ENCODE data around the gene L3MBTL1.

Gene L3MBTL1

GRCh38 chr20:43506238-43506637 lies 1.3 kb upstream of the L3MBTL1 start:
- DNase-seq (ENCODE audit: low read depth in 2 of 2), result no peak

- no peak for DNase-seq (ENCODE audit: low read depth in 2 of 2)
Observed at GRCh38 chr20:43508106-43508505, 609 bp downstream of the L3MBTL1 start.

- no peak for DNase-seq (ENCODE audit: low read depth in 2 of 2)
Observed at GRCh38 chr20:43508604-43509040, 1.1 kb downstream of the L3MBTL1 start.

- no peak for DNase-seq (ENCODE audit: low read depth in 2 of 2)
Observed at GRCh38 chr20:43511879-43512278, 4.4 kb downstream of the L3MBTL1 start.

GRCh38 chr20:43513372-43513930 lies 6.0 kb downstream of the L3MBTL1 start:
- no peak for DNase-seq (ENCODE audit: low read depth in 2 of 2)

GRCh38 chr20:43513931-43514647 lies 6.6 kb downstream of the L3MBTL1 start:
- DNase-seq (ENCODE audit: low read depth in 2 of 2), result peak; percentile 70 to 87

- no peak for DNase-seq (ENCODE audit: low read depth in 2 of 2)
Observed at GRCh38 chr20:43514648-43514999, 7.1 kb downstream of the L3MBTL1 start.

GRCh38 chr20:43515628-43516027 lies 8.1 kb downstream of the L3MBTL1 start:
- no peak for DNase-seq (ENCODE audit: low read depth in 2 of 2)

GRCh38 chr20:43516251-43516824 lies 8.8 kb downstream of the L3MBTL1 start:
- no peak for DNase-seq (ENCODE audit: low read depth in 2 of 2)

GRCh38 chr20:43520074-43520630 lies 12.7 kb downstream of the L3MBTL1 start:
- no peak for DNase-seq (ENCODE audit: low read depth in 2 of 2)

- no peak for DNase-seq (ENCODE audit: low read depth in 2 of 2)
Observed at GRCh38 chr20:43525021-43525420, 17.5 kb downstream of the L3MBTL1 start.

- DNase-seq (ENCODE audit: low read depth in 2 of 2), result no peak
Observed at GRCh38 chr20:43528258-43528875, 20.9 kb downstream of the L3MBTL1 start.

GRCh38 chr20:43529051-43529450 lies 21.6 kb downstream of the L3MBTL1 start:
- no peak for DNase-seq (ENCODE audit: low read depth in 2 of 2)

GRCh38 chr20:43529457-43530153 lies 22.1 kb downstream of the L3MBTL1 start:
- DNase-seq (ENCODE audit: low read depth in 2 of 2), result no peak

- no peak for DNase-seq (ENCODE audit: low read depth in 2 of 2)
Observed at GRCh38 chr20:43530321-43531090, 23.0 kb downstream of the L3MBTL1 start.

GRCh38 chr20:43531091-43531443 lies 23.6 kb downstream of the L3MBTL1 start:
- DNase-seq (ENCODE audit: low read depth in 2 of 2), result no peak

- DNase-seq (ENCODE audit: low read depth in 2 of 2), result no peak
Observed at GRCh38 chr20:43532416-43533055, 25.0 kb downstream of the L3MBTL1 start.

- no peak for DNase-seq (ENCODE audit: low read depth in 2 of 2)
Observed at GRCh38 chr20:43533060-43533459, 25.6 kb downstream of the L3MBTL1 start.

GRCh38 chr20:43534016-43534415 lies 26.5 kb downstream of the L3MBTL1 start:
- no peak for DNase-seq (ENCODE audit: low read depth in 2 of 2)

GRCh38 chr20:43534791-43535350 lies 27.4 kb downstream of the L3MBTL1 start:
- DNase-seq (ENCODE audit: low read depth in 2 of 2), result no peak
